Measurements from ENCODE around the gene CYB561A3.

DNA sequence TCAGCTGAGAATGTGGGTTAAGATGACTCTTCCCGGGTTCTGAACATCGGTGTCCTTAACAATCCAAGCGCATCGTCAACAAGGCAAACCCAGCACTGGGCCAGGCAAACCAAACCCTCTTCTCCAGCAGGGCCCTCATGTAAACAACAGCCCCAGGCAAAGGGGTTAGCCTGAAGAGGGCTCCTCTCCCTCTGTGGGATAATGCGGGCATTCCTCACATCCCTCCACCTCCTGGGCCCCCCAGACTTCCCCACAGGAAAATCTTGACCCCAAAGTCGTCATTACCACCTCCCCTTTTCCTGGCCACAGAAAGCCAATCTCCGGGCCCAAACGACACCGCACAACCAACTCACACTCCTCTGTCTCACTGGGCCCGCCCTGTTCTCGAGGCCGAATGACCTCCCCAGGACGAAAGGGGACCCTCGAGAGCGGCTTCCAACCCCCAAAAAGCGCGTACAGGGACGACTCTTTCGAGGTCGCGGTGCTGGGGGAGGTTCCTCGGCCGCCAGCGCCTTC lies 29.3 kb downstream of the CYB561A3 start:
- no peak for TF ChIP-seq ZC3H10 (CRISPR knock-in tag; IDR thresholded peaks at IDR 0.05)
- no peak for TF ChIP-seq ZNF8 (CRISPR knock-in tag; IDR thresholded peaks at IDR 0.05)
- no peak for TF ChIP-seq OSR1 (CRISPR knock-in tag; IDR thresholded peaks at IDR 0.05)
- no peak for TF ChIP-seq GLIS3 (CRISPR knock-in tag; IDR thresholded peaks at IDR 0.05)
- TF ChIP-seq TCF4 (CRISPR knock-in tag; IDR thresholded peaks at IDR 0.05; ENCODE audit: borderline replicate concordance): no peak
- no peak for TF ChIP-seq ARNTL (CRISPR knock-in tag; IDR thresholded peaks at IDR 0.05; ENCODE audit: borderline replicate concordance, low read depth)
- TF ChIP-seq, protein P1, sequence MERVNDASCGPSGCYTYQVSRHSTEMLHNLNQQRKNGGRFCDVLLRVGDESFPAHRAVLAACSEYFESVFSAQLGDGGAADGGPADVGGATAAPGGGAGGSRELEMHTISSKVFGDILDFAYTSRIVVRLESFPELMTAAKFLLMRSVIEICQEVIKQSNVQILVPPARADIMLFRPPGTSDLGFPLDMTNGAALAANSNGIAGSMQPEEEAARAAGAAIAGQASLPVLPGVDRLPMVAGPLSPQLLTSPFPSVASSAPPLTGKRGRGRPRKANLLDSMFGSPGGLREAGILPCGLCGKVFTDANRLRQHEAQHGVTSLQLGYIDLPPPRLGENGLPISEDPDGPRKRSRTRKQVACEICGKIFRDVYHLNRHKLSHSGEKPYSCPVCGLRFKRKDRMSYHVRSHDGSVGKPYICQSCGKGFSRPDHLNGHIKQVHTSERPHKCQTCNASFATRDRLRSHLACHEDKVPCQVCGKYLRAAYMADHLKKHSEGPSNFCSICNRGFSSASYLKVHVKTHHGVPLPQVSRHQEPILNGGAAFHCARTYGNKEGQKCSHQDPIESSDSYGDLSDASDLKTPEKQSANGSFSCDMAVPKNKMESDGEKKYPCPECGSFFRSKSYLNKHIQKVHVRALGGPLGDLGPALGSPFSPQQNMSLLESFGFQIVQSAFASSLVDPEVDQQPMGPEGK (CRISPR knock-in tag; IDR thresholded peaks at IDR 0.05; ENCODE audit: borderline replicate concordance): no peak
- TF ChIP-seq, protein P2, sequence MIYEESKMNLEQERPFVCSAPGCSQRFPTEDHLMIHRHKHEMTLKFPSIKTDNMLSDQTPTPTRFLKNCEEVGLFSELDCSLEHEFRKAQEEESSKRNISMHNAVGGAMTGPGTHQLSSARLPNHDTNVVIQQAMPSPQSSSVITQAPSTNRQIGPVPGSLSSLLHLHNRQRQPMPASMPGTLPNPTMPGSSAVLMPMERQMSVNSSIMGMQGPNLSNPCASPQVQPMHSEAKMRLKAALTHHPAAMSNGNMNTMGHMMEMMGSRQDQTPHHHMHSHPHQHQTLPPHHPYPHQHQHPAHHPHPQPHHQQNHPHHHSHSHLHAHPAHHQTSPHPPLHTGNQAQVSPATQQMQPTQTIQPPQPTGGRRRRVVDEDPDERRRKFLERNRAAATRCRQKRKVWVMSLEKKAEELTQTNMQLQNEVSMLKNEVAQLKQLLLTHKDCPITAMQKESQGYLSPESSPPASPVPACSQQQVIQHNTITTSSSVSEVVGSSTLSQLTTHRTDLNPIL (CRISPR knock-in tag; IDR thresholded peaks at IDR 0.05; ENCODE audit: low read depth): no peak
- no peak for TF ChIP-seq CSDC2 (CRISPR knock-in tag; IDR thresholded peaks at IDR 0.05)
- no peak for TF ChIP-seq ISL1 (CRISPR knock-in tag; IDR thresholded peaks at IDR 0.05)
- TF ChIP-seq ZNF565 (CRISPR knock-in tag; conservative IDR thresholded peaks at IDR 0.05; ENCODE audit: low read depth): no peak
